Neural cell (in vitro differentiated cells): ENCODE results near the gene KRTCAP2.
"Not testable (repeated sequence)": the region's sequence is repeated elsewhere in the genome, so short reads cannot be mapped to it uniquely, and the experiment has no call there.

Experiments used
- EZH2 ChIP-seq: fragments of 200-600, 300-800 bp; shearing (Covaris generic), sonication (generic); IDR thresholded peaks from 2 replicates; pipeline ENCODE4 v1.6.1; 2014; ENCODE audit warnings: antibody characterized with exemption, low read length, borderline replicate concordance, mild to moderate bottlenecking; ENCODE audit not compliant: insufficient read depth, poor library complexity, severe bottlenecking
- POLR2AphosphoS5 ChIP-seq: IDR thresholded peaks from 2 replicates; pipeline ENCODE4 v1.6.1; 2012
- TF ChIP-seq, protein P1 (sequence below): IDR thresholded peaks from 2 replicates; pipeline ENCODE4 v1.6.1; 2012; ENCODE audit warnings: borderline replicate concordance
- TF ChIP-seq, protein P2 (sequence below): fragments of 450-650 bp; IDR thresholded peaks from 2 replicates; pipeline ENCODE4 v1.5.1; 2014; ENCODE audit warnings: antibody characterized with exemption, mild to moderate bottlenecking, moderate library complexity; ENCODE audit not compliant: poor library complexity, severe bottlenecking

DNA sequence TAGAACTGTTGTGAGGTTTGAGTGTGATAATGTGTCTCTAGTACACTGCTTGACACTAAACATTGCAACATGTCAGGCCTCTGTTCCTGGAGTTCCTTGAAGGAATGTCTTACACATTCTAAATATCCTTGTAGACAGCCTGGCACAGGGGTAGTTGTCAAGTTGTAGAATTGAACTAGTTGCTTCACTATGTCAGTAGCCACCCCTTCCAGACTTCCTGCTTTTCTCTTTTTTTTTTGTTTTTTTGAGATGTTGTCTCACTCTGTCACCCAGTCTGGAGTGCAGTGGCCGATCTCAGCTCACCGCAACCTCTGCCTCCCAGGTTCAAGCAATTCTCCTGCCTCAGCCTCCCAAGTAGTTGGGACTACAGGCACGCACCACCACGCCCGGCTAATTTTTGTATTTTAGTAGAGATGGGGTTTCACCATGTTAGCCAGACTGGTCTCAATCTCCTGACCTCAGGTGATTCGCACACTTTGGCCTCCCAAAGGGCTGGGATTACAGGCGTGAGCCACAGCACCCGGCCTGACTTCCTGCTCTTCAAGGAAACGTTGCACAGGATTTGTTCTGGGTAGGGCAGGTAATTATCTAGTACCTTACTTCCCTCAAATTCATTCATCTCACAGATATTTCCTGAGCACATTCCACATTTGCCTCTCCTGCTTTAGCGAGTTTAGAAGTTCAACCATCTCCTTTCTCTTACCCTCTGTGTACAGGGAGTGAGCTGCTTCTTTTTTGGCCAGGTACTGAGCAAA, 47.3 kb upstream of the KRTCAP2 start:
- TF ChIP-seq, protein P1, sequence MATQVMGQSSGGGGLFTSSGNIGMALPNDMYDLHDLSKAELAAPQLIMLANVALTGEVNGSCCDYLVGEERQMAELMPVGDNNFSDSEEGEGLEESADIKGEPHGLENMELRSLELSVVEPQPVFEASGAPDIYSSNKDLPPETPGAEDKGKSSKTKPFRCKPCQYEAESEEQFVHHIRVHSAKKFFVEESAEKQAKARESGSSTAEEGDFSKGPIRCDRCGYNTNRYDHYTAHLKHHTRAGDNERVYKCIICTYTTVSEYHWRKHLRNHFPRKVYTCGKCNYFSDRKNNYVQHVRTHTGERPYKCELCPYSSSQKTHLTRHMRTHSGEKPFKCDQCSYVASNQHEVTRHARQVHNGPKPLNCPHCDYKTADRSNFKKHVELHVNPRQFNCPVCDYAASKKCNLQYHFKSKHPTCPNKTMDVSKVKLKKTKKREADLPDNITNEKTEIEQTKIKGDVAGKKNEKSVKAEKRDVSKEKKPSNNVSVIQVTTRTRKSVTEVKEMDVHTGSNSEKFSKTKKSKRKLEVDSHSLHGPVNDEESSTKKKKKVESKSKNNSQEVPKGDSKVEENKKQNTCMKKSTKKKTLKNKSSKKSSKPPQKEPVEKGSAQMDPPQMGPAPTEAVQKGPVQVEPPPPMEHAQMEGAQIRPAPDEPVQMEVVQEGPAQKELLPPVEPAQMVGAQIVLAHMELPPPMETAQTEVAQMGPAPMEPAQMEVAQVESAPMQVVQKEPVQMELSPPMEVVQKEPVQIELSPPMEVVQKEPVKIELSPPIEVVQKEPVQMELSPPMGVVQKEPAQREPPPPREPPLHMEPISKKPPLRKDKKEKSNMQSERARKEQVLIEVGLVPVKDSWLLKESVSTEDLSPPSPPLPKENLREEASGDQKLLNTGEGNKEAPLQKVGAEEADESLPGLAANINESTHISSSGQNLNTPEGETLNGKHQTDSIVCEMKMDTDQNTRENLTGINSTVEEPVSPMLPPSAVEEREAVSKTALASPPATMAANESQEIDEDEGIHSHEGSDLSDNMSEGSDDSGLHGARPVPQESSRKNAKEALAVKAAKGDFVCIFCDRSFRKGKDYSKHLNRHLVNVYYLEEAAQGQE: not testable (repeated sequence)
- TF ChIP-seq, protein P2, sequence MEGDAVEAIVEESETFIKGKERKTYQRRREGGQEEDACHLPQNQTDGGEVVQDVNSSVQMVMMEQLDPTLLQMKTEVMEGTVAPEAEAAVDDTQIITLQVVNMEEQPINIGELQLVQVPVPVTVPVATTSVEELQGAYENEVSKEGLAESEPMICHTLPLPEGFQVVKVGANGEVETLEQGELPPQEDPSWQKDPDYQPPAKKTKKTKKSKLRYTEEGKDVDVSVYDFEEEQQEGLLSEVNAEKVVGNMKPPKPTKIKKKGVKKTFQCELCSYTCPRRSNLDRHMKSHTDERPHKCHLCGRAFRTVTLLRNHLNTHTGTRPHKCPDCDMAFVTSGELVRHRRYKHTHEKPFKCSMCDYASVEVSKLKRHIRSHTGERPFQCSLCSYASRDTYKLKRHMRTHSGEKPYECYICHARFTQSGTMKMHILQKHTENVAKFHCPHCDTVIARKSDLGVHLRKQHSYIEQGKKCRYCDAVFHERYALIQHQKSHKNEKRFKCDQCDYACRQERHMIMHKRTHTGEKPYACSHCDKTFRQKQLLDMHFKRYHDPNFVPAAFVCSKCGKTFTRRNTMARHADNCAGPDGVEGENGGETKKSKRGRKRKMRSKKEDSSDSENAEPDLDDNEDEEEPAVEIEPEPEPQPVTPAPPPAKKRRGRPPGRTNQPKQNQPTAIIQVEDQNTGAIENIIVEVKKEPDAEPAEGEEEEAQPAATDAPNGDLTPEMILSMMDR: not testable (repeated sequence)
- TF ChIP-seq EZH2, POLR2AphosphoS5: not testable (repeated sequence)
